DMS153 (cell line): ENCODE measurements around the gene RNF187.

Source experiments
- DNase-seq: peaks from one replicate; lab custom pipeline; 2025; lab: John Stamatoyannopoulos, UW

The RNF187 gene

DNA sequence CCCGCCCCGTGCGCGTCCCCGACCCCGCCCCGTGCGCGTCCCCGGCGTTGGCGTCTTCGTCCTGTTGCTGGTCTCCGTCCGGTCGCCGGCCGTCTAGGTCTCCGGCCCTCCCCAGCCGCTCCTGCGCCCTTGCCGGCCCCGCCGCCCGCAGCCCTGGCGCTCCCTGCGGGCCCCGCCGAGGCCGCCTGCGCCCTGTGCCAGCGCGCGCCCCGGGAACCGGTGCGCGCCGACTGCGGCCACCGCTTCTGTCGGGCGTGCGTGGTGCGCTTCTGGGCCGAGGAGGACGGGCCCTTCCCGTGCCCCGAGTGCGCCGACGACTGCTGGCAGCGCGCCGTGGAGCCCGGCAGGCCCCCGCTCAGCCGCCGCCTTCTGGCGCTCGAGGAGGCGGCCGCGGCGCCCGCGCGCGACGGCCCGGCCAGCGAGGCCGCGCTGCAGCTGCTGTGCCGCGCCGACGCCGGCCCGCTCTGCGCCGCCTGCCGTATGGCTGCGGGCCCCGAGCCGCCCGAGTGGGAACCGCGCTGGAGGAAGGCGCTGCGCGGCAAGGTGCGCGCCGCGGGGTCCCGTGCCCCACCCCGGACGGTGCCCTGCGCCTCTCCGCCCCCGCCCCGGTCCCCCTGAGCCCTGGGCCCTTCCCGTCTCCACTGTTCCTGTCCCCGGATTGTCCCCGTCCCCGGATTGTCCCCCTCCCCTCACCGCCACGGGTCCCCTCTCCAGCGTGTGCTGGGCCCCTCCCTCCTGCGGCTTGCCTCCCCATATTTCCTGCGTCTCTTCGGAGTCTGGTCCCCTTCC is at the start of gene RNF187:
Gene RNF187, plus strand, starts transcription at position 47 of the 789 bp plus-strand sequence.
- DNase-seq, result no peak

DNA sequence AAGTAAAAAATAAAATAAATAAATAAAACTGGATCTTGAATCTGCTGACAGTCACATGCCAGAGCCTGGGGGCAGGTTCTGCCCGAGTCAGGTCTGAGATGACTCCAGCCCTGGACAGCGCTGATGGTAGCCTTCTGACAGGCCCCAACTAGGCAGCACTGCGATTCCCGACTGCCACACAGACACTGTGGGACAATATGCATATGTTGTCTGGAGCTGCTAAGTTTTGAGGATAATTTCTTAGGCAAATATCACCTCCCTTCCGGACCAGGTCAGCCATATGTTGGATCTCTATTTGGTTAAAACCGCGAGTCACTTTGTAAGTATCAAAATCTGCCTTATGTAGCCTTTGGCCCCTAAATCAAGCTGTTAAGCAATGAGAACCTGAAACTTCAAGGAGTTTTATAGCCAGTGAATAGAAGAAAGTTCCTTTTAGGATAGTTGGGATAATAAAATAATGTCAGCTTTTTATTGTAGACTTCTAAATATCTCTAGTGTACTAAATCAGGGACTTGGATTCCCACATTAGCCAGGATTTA is 49.7 kb upstream of the RNF187 start:
- no peak for DNase-seq

DNA sequence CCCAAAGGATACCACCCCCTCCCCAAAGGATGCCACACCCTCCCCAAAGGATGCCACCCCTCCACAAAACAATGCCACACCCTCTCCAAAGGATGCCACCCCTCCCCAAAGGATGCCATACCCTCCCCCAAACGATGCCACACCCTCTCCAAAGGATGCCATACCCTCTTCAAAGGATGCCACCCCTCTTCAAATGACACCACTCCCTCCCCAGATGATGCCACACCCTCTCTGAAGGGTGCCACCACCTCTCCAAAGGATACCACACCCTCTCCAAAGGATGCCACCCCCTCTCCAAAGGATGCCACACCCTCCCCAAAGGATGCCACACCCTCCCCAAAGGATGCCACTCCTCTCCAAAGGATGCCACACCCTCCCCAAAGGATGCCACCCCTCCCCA is 48.9 kb upstream of the RNF187 start:
- no peak for DNase-seq

DNA sequence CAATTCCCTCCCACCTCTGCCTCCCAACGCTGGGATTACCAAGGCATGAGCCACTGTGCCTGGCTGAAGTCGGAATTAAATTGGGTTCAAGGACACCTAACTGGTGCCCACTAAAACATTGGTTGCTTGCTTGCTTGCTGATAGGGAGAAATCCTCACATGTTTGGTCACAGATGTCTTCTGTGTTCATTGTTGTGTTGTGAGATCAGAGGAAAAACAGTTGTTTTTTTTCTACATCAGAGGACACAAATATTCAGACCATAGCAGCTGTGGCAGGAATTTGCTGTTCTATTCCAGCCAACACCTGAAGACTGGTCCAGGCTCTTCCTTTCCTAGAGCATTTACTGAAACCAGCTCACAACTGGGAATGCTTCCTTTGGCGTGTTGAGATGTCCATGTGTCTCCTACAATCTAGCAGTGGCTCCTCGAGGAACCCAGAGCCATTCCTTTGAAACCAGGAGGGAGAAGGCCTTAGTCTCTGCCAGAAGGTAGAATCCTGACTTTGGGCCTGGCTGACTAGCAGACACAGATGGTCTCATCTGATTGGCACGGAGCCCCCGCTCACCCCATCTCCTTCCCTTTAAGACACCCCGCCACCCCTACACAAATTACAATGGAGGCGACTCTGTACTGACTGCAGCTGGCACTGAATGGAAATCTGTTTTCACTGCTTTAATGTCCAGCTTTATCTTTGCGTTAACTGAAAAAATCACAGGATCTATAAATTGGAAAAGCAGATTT is 46.3 kb upstream of the RNF187 start:
- DNase-seq, result no peak

DNA sequence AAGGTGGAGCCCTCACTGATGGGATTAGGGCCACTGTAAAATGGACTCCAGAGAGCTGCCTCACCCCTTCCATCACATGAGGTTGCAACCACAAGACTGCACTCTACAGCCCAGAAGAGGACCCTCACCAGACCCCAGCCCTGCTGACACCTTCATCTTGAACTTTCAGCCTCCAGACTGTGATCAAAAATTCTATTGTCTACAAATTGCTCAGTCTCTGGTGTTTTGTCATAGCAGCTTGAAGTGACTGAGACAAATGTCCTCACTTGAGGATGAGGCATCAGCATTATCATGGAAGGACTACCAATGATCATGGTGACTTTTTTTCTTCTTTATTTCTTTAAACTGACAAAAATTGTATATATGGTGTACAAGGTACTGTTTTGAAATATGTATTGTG is 43.8 kb upstream of the RNF187 start:
- DNase-seq, result no peak

DNA sequence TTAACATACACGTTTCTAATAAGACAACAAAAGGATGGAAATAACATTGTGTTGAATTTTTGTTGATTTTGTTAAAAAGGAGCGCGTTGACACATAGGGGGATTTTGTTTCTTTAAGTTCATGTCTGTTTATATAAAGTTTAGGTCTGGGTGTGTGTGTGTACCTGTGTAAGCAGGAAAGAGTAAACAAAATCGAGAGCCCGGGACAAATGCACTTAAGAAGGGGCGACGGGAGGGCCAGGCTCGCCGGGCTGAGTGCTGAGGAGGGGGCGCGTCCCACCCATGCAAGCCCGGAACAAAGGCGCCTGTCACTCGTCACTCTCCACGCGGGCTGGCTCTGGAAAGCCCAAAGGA is 41.7 kb upstream of the RNF187 start:
- DNase-seq, result no peak

DNA sequence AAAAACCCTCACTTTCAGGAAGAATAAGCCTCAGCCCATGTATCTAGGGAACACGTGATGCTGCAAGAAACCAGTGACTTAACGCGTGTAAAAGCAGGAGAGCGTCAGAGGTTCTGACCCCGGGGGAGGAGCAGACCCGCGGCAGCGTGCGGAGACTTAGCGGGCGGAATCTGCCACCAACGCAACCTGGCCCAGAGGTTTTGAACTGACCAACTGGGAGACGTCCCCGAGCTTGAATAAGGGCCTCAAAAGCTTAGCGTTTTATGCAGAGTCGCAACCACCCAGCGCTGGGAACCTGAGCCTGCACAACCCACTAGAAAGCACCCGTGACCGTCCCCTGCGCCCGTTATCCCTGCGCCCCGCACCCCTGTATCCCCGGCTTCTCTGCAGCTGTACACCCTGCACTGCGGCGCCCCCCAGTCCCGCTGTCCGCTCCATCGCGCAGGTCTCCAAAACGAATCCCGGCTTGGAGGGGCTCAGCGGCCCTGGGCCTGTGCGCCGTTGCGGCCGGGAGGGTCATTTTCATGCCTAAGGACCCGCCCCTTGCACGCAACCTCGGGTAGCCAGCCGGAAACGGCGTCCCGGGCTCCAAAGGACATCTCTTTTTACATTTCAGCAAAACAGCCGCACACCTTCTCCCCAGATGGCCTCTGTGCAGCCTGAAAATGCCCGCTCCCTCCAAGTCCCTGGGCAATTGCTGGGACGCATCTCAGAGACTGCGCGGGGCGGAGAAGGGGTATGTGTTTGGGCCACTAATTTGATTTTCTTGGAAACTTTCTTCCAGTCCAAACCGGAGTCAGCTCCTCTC is 41.1 kb upstream of the RNF187 start:
- DNase-seq, result no peak

DNA sequence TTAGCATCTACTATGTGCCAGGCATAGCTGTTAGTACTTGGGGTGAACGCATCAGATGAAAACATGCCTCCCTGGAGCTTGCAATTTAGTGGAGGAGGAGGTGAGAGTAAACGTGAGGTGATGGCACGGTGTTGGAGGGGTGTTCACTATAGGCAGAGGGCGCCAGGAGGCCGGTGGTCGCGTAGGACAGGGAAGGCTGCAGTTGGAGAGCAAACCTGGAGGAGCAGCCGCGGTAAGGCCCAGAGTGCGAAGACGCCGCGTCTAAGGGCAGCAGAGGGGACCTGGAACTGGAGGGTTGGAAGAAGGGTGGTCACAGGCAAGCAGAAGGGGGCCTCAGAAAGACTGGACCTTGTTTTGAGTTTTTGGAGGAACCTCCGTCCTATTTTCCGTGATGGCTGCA is 40.3 kb upstream of the RNF187 start:
- DNase-seq, result no peak

DNA sequence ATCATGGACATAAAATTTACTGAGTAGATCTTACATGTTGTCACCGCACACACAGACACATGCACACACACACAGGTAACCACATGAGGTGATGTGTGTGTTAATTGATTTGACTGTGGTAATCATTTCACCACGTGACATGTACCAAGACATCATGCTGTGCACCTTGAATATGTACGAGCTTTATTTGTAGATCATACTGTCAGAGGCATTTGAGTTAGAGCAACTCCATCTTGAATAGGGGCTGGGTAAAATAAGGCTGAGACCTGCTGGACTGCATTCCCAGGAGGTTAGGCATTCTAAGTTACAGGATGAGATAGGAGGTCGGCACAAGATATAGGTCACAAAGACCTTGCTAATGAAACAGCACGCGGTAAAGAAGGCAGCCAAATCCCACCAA is 38.8 kb upstream of the RNF187 start:
- DNase-seq, result no peak

DNA sequence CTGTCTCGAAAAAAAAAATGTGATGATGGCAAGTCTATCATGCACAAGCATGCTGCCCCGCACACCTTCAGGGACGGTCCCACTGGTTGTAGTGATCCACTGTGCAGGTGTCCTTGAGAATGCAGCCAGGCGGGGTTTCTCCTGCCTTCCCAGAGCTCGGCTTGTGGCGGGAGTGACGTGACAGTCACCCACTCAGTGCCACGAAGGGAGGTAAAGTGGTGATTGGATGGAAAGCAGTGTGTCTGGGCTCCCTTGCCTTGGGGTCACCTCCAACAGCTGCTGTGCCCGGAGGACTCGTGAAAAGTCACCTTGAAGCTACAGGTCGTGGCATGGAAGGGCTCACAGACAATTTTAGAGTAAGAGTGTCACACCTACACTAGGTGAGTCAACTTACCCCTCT is 37.0 kb upstream of the RNF187 start:
- DNase-seq, result no peak

DNA sequence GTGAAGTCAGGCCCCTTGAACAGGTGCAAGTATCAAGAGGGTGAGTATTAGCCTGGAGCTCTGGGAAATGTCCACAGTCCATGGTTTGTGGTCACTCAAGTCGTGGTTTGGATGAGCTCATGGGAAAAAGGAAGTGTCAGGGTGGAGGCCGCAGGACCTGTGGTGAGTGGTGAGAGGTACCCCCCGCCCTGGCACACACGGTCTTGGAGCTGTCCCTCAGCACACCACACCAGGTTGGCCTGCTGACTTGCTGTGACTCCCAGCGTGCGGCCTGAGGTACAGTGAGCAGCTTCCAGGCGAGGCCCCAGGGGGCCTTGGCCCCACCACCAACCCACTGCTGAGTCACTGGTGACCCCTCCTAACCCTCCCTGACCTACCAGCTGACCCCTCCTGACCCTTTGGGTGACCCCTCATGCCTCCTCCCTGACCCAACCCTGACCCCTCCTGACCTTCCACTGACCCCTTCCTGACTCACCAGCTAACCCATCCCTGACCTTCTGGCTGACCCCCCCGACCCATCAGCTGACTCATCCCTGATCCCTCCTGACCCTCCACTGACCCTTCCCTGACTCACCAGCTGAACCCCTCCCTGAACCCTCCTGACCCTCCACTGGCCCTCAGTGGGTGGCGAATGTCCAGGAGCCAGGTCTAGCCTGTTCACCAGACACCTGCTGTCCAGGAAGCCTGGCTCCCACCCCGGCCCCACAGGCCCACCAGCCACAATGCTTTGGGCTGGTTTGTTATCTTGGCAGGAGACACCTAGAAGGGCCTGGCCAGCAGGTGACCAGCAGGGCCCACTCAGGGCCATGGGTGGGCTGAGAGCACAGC is 34.8 kb upstream of the RNF187 start:
- no peak for DNase-seq

DNA sequence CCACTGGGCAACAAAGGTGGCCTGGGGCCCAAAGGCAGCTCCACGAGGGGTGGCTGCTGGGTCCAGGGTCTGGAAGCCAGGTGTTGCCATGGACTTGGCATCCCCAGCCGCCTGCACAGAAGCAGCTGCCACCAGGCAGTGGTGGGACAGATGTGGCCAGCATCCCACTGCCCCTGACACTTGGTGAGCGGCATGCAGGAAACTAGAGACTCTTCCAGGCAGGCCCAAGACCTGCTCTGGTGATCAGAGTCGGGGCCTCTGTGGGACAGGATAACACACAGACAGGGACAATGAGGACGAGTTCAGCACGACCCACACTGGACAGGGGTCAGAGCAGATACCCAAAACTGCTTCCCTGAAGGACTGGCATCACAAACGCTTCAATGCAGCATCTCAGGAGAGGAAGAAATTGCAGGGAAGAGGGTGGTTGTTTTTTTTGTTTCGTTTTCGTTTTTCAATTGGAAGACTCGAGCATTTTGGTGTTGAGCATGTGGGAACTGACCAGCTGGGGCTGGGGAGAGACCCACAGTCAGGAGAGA is 34.1 kb upstream of the RNF187 start:
- no peak for DNase-seq

DNA sequence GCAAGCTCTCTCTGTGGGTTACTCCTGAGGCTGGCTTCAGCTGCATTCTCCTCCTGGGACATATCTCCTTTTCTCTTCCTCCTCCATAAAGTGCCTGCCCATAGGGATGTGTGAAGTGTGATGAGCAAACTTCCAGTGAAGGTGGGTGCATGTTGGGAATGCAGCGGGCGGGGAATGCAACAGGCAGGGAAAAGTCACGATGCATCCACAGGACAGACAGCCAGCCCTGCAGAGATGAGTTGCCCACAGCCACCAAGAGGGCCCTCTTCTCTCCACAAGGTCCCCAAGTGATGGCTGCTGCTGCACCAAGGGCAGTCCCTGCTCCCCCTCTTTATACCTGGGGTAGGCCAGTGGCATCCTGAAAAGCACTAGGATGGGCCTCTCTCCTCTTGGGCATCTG is 33.6 kb upstream of the RNF187 start:
- no peak for DNase-seq

DNA sequence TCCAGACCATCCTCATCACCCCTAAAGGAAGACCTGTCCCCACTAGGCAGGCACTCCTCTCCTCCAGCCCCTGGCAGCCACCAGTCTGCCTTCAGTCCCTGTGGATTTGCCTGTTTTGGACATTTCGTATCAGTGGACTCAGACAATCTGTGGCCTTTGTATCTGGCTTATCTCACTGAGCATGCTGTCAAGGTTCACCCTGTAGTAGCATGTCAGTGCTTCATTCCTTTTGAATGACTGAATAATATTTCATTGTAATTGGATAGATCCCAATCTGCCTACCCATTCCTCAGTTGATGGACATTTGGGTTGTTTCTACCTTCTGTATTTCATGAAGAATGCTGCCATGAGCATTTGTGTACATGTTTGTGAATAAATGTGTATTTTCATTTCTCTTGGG is 32.9 kb upstream of the RNF187 start:
- no peak for DNase-seq

DNA sequence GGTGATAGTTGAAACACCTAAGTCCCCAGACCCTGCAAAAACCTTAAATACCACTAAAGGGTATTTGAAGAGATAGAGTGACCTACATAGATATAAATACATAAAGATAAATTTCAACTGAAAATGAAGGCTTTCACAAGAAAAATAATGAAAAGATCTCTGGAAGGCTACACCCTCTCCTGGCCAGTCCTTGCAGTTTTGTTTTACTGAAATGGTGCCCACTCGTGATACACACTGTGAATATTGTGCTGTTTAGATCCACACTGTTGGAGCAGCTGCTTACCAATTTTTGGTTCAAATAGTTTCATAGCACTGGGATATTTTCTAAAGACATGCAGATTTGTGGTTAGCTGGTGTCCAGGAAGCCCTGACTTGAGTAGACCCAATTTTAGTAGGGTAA is 31.5 kb upstream of the RNF187 start:
- DNase-seq, result no peak

DNA sequence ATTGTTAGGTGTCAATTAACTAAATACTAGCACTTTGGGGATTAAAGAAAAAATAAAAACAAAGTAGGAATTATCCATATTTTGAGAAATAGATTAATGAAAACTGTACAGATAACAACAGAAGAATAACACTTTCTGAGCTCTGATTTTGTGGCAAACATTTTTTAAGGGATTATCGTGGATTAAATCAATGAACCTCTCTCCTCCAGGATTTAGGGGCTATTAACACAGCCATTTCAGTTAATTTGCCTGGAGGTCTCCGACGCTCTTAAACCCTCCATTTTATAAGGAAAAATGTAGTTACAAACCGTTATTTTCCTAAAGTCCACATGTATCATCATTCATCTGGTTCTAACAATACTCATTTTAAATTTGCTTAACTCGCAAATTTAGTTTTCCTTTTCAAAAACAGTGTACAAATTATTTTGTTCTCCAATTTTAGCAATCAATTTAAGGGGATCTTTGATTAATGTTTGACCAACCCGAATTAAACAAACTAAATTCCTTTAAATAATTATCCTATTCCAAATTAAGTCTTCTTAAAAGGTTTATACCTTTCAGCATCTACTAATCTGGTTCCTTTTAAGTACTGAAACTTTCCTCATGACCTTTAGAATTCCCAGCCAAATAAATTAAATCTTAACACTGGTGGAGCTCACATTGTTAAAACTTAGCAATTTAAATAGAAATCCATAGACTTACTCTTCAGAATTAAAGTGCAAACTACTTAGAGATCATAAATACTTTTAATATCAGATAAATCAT is 30.7 kb upstream of the RNF187 start:
- no peak for DNase-seq

DNA sequence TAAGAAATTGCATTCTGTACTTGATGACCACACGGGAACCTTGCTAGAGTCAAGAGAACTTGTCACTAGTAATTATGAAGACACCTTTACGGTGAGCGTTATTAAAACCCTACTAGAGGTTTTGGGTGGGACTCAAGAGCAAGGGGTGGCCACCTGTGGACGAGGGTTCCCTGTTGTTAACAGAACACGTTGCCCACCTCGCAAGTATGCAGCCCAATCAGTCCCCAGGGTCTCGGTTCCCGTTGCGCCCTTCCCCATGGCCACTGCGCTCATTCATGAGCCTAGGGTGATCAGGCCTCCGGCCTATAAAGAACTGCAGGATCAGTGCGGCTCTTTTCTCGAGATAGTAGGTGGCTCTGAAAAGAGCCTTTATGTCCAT is 30.2 kb upstream of the RNF187 start:
- DNase-seq, result no peak

DNA sequence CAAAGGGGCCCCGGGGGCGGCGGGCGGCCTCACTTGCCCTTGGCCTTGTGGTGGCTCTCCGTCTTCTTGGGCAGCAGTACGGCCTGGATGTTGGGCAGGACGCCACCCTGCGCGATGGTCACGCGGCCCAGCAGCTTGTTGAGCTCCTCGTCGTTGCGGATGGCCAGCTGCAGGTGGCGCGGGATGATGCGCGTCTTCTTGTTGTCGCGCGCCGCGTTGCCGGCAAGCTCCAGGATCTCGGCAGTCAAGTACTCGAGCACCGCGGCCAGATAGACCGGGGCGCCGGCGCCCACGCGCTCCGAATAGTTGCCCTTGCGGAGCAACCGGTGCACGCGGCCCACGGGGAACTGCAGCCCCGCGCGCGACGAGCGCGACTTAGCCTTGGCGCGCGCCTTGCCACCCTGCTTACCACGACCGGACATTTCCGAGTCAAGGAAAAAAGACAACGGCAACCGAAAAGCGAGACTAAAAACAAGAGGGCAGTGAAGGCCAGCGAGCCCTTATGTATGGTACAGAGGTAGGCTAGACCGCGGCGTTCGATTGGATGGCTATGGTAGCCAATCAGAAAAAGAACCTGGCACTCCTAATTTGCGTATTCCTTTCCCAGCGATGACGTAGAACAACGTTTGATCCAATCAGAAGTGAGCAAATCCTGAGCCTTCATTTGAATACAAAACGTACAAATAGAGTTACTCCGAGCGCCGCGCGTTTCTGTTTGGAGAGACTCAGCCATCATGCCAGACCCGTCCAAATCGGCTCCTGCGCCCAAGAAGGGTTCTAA is 29.6 kb upstream of the RNF187 start:
- DNase-seq, result peak; percentile 100

DNA sequence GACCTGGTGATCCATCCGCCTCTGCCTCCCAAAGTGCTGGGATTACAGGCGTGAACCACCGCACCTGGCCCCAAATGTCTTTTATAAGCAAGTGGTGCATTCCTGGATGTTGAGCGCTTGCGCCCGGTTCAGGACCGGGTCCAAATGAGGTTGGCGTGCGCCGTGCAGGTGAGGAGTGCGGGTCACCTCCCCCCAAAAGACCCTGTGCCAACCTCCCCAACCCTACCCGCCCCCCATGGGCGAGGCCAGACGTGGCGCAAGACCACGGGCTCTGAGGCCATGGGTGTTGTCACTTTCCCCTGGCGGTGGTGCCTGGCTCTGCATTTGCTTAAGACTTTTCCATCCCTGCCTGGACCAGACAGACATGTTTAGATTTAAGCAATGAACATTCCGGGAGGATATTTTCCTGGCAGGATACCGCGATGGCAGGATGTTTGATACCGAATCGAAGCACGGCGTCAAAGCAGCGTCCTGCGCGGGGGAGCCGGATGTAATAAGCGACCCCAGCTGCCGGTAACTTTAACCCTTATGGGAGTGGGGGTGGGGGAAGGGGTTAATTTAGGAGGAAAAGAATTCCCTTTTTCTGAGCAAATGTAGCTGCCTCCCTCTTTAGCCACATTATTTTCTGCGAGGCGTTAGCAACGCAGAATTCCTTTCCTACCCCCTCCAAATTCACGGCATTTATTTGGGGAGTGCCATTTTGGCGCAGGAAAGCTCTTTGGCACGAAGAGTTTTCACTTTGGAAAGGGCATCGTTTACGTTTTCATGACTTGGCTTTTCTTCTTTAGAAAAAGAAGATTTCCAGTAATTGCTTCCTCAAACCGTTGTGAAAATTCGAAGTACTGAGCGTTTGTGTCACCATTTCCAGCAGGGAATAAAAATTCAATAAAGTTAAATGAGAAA is 27.8 kb upstream of the RNF187 start:
- peak; percentile 79 for DNase-seq
